ENCODE results near the gene TRPC6.

TRPC6 gene

GRCh38 chr11:101582236-101582988 is 1.4 kb downstream of the TRPC6 start:
- Histone ChIP-seq H3K9me3 (ENCODE audit: control insufficient read depth, low read length) (no peaks in the 10 kb centered on the region), H3K36me3 (ENCODE audit: control insufficient read depth, insufficient read depth, low read length) (no peaks in the 10 kb centered on the region), H3K27me3 (ENCODE audit: control insufficient read depth, insufficient read depth, low read length, poor library complexity, severe bottlenecking) (peaks cover 47% of the 10 kb centered on the region), H3K4me3 (ENCODE audit: insufficient read depth, low read depth, low read length) (peak overlapping the region; percentile 46), H3K27ac (ENCODE audit: insufficient read depth, low read depth, low read length, poor library complexity, severe bottlenecking) (no peak overlapping the region), H3K4me1 (ENCODE audit: control insufficient read depth, insufficient read depth, low read length) (no peaks in the 10 kb centered on the region)
- WGBS, 2 experiments: 10 to 11% methylated on average over 35 of the region's 35 CpGs

- peaks cover 19% of the 10 kb centered on the region for H3K27me3 ChIP-seq (ENCODE audit: control insufficient read depth, insufficient read depth, low read length, poor library complexity, severe bottlenecking)
- no peak overlapping the region for H3K4me3 ChIP-seq (ENCODE audit: insufficient read depth, low read depth, low read length)
- H3K4me1 ChIP-seq (ENCODE audit: control insufficient read depth, insufficient read depth, low read length): no peaks in the 10 kb centered on the region
- H3K9me3 ChIP-seq (ENCODE audit: control insufficient read depth, low read length): no peaks in the 10 kb centered on the region
- 63 to 71% methylated on average over 6 of the region's 6 CpGs for WGBS, 2 experiments
- H3K36me3 ChIP-seq (ENCODE audit: control insufficient read depth, insufficient read depth, low read length): no peaks in the 10 kb centered on the region
- no peak overlapping the region for H3K27ac ChIP-seq (ENCODE audit: insufficient read depth, low read depth, low read length, poor library complexity, severe bottlenecking)
Observed at GRCh38 chr11:101577461-101577860, 6.3 kb downstream of the TRPC6 start.

GRCh38 chr11:101576456-101576855 is 7.4 kb downstream of the TRPC6 start:
- no peak overlapping the region for H3K27ac ChIP-seq (ENCODE audit: insufficient read depth, low read depth, low read length, poor library complexity, severe bottlenecking)
- peaks cover 9% of the 10 kb centered on the region for H3K27me3 ChIP-seq (ENCODE audit: control insufficient read depth, insufficient read depth, low read length, poor library complexity, severe bottlenecking)
- no peaks in the 10 kb centered on the region for H3K9me3 ChIP-seq (ENCODE audit: control insufficient read depth, low read length)
- H3K36me3 ChIP-seq (ENCODE audit: control insufficient read depth, insufficient read depth, low read length): no peaks in the 10 kb centered on the region
- H3K4me1 ChIP-seq (ENCODE audit: control insufficient read depth, insufficient read depth, low read length): no peaks in the 10 kb centered on the region
- H3K4me3 ChIP-seq (ENCODE audit: insufficient read depth, low read depth, low read length): no peak overlapping the region

- Histone ChIP-seq H3K4me1 (ENCODE audit: control insufficient read depth, insufficient read depth, low read length) (no peaks in the 10 kb centered on the region), H3K36me3 (ENCODE audit: control insufficient read depth, insufficient read depth, low read length) (no peaks in the 10 kb centered on the region), H3K9me3 (ENCODE audit: control insufficient read depth, low read length) (no peaks in the 10 kb centered on the region), H3K27ac (ENCODE audit: insufficient read depth, low read depth, low read length, poor library complexity, severe bottlenecking) (no peak overlapping the region), H3K4me3 (ENCODE audit: insufficient read depth, low read depth, low read length) (no peak overlapping the region), H3K27me3 (ENCODE audit: control insufficient read depth, insufficient read depth, low read length, poor library complexity, severe bottlenecking) (no peaks in the 10 kb centered on the region)
- WGBS, 2 experiments: 86 to 100% methylated on average over 1 of the region's 1 CpG
Observed at GRCh38 chr11:101574886-101575285, 8.9 kb downstream of the TRPC6 start.

- H3K27ac ChIP-seq (ENCODE audit: insufficient read depth, low read depth, low read length, poor library complexity, severe bottlenecking): no peak overlapping the region
- 41 to 46% methylated on average over 5 of the region's 5 CpGs for WGBS, 2 experiments
- no peaks in the 10 kb centered on the region for H3K27me3 ChIP-seq (ENCODE audit: control insufficient read depth, insufficient read depth, low read length, poor library complexity, severe bottlenecking)
- H3K4me1 ChIP-seq (ENCODE audit: control insufficient read depth, insufficient read depth, low read length): peaks cover 6% of the 10 kb centered on the region
- no peak overlapping the region for H3K4me3 ChIP-seq (ENCODE audit: insufficient read depth, low read depth, low read length)
- H3K9me3 ChIP-seq (ENCODE audit: control insufficient read depth, low read length): no peaks in the 10 kb centered on the region
- H3K36me3 ChIP-seq (ENCODE audit: control insufficient read depth, insufficient read depth, low read length): no peaks in the 10 kb centered on the region
Observed at GRCh38 chr11:101567071-101567470, 16.7 kb downstream of the TRPC6 start.

GRCh38 chr11:101566626-101567025 is 17.2 kb downstream of the TRPC6 start:
- H3K4me3 ChIP-seq (ENCODE audit: insufficient read depth, low read depth, low read length): no peak overlapping the region
- peaks cover 6% of the 10 kb centered on the region for H3K4me1 ChIP-seq (ENCODE audit: control insufficient read depth, insufficient read depth, low read length)
- H3K9me3 ChIP-seq (ENCODE audit: control insufficient read depth, low read length): no peaks in the 10 kb centered on the region
- WGBS, 2 experiments: 79 to 85% methylated on average over 8 of the region's 8 CpGs
- no peak overlapping the region for H3K27ac ChIP-seq (ENCODE audit: insufficient read depth, low read depth, low read length, poor library complexity, severe bottlenecking)
- H3K27me3 ChIP-seq (ENCODE audit: control insufficient read depth, insufficient read depth, low read length, poor library complexity, severe bottlenecking): no peaks in the 10 kb centered on the region
- no peaks in the 10 kb centered on the region for H3K36me3 ChIP-seq (ENCODE audit: control insufficient read depth, insufficient read depth, low read length)

GRCh38 chr11:101563166-101563565 is 20.6 kb downstream of the TRPC6 start:
- H3K36me3 ChIP-seq (ENCODE audit: control insufficient read depth, insufficient read depth, low read length): no peaks in the 10 kb centered on the region
- no peaks in the 10 kb centered on the region for H3K27me3 ChIP-seq (ENCODE audit: control insufficient read depth, insufficient read depth, low read length, poor library complexity, severe bottlenecking)
- no peak overlapping the region for H3K4me3 ChIP-seq (ENCODE audit: insufficient read depth, low read depth, low read length)
- H3K27ac ChIP-seq (ENCODE audit: insufficient read depth, low read depth, low read length, poor library complexity, severe bottlenecking): no peak overlapping the region
- H3K9me3 ChIP-seq (ENCODE audit: control insufficient read depth, low read length): no peaks in the 10 kb centered on the region
- peaks cover 6% of the 10 kb centered on the region for H3K4me1 ChIP-seq (ENCODE audit: control insufficient read depth, insufficient read depth, low read length)
- WGBS, 2 experiments: 91 to 100% methylated on average over 1 to 2 of the region's 2 CpGs

- Histone ChIP-seq H3K4me1 (ENCODE audit: control insufficient read depth, insufficient read depth, low read length) (no peaks in the 10 kb centered on the region), H3K27ac (ENCODE audit: insufficient read depth, low read depth, low read length, poor library complexity, severe bottlenecking) (no peak overlapping the region), H3K27me3 (ENCODE audit: control insufficient read depth, insufficient read depth, low read length, poor library complexity, severe bottlenecking) (no peaks in the 10 kb centered on the region), H3K9me3 (ENCODE audit: control insufficient read depth, low read length) (no peaks in the 10 kb centered on the region), H3K36me3 (ENCODE audit: control insufficient read depth, insufficient read depth, low read length) (no peaks in the 10 kb centered on the region), H3K4me3 (ENCODE audit: insufficient read depth, low read depth, low read length) (no peak overlapping the region)
- 91 to 96% methylated on average over 4 of the region's 4 CpGs for WGBS, 2 experiments
Observed at GRCh38 chr11:101555366-101555765, 28.4 kb downstream of the TRPC6 start.

- H3K27me3 ChIP-seq (ENCODE audit: control insufficient read depth, insufficient read depth, low read length, poor library complexity, severe bottlenecking): no peaks in the 10 kb centered on the region
- H3K9me3 ChIP-seq (ENCODE audit: control insufficient read depth, low read length): no peaks in the 10 kb centered on the region
- H3K4me3 ChIP-seq (ENCODE audit: insufficient read depth, low read depth, low read length): no peak overlapping the region
- H3K36me3 ChIP-seq (ENCODE audit: control insufficient read depth, insufficient read depth, low read length): no peaks in the 10 kb centered on the region
- H3K27ac ChIP-seq (ENCODE audit: insufficient read depth, low read depth, low read length, poor library complexity, severe bottlenecking): no peak overlapping the region
- 89 to 92% methylated on average over 3 of the region's 3 CpGs for WGBS, 2 experiments
- no peaks in the 10 kb centered on the region for H3K4me1 ChIP-seq (ENCODE audit: control insufficient read depth, insufficient read depth, low read length)
Observed at GRCh38 chr11:101553891-101554292, 29.9 kb downstream of the TRPC6 start.

- Histone ChIP-seq H3K4me3 (ENCODE audit: insufficient read depth, low read depth, low read length) (no peak overlapping the region), H3K36me3 (ENCODE audit: control insufficient read depth, insufficient read depth, low read length) (no peaks in the 10 kb centered on the region), H3K9me3 (ENCODE audit: control insufficient read depth, low read length) (no peaks in the 10 kb centered on the region), H3K27ac (ENCODE audit: insufficient read depth, low read depth, low read length, poor library complexity, severe bottlenecking) (no peak overlapping the region), H3K4me1 (ENCODE audit: control insufficient read depth, insufficient read depth, low read length) (no peaks in the 10 kb centered on the region), H3K27me3 (ENCODE audit: control insufficient read depth, insufficient read depth, low read length, poor library complexity, severe bottlenecking) (no peaks in the 10 kb centered on the region)
- whole genome bisulfite sequencing, 2 experiments: 86 to 93% methylated on average over 2 of the region's 2 CpGs
Observed at GRCh38 chr11:101552888-101553287, 30.9 kb downstream of the TRPC6 start.

Measured in ectodermal cell (in vitro differentiated cells).